Urothelium cell line (cell line): ENCODE data around the gene TRAPPC8.
"Not testable (repeated sequence)": the region's sequence is repeated elsewhere in the genome, so short reads cannot be mapped to it uniquely, and the experiment has no call there.

Source experiments
- DNase-seq: peaks from one replicate; pipeline ENCODE4 v3.0.0; 2011; ENCODE audit warnings: low spot score, mixed read lengths
- FAIRE-seq: peaks from 2 replicates; lab custom pipeline; 2011; peaks lifted over from hg19 to GRCh38; lab: Jason Lieb, UNC

TRAPPC8 gene

DNA sequence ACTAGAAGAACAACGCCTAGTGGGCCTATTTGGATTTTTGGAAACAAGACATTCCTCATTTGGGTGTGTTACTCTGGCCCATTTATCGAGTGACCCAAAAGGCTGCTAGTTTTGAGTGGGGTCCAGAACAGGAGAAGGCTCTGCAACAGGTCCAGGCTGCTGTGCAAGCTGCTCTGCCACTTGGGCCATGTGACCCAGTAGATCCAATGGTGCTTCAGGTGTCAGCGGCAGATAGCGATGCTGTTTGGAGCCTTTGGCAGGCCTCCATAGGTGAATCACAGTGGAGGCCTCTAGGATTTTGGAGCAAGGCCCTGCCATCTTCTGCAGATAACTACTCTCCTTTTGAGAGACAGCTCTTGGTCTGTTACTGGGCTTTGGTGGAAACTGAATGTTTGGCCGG is 143.7 kb downstream of the TRAPPC8 start:
- not testable (repeated sequence) for DNase-seq, FAIRE-seq

- no peak for DNase-seq
- no peak for FAIRE-seq
Observed at GRCh38 chr18:31798399-31798798, 144.5 kb downstream of the TRAPPC8 start.

GRCh38 chr18:31795747-31796146 is 147.2 kb downstream of the TRAPPC8 start:
- DNase-seq, result no peak
- no peak for FAIRE-seq

DNA sequence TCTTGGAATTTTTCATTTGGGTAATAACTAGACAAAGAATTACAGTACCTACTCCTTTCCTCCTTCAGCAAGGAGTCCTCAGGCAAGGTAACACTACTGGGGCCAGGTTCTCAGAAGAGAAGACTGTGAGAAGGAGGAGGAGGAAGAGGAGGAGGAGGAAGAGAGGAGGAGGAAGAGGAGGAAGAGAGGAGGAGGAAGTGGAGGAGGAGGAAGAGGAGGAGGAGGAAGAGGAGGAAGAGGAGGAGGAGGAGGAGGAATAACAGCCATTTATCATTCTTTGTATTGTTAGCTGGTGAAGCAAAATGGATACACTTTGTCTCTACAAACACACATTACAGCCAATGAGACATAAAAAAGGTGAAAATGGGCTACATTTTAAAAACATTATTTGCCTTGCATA is 149.4 kb downstream of the TRAPPC8 start:
- FAIRE-seq, result no peak

GRCh38 chr18:31792580-31792911 is 150.4 kb downstream of the TRAPPC8 start:
- no peak for DNase-seq
- no peak for FAIRE-seq

More for the DNA sequence above, 149.4 kb downstream of the TRAPPC8 start:
- DNase-seq, result no peak

DNA sequence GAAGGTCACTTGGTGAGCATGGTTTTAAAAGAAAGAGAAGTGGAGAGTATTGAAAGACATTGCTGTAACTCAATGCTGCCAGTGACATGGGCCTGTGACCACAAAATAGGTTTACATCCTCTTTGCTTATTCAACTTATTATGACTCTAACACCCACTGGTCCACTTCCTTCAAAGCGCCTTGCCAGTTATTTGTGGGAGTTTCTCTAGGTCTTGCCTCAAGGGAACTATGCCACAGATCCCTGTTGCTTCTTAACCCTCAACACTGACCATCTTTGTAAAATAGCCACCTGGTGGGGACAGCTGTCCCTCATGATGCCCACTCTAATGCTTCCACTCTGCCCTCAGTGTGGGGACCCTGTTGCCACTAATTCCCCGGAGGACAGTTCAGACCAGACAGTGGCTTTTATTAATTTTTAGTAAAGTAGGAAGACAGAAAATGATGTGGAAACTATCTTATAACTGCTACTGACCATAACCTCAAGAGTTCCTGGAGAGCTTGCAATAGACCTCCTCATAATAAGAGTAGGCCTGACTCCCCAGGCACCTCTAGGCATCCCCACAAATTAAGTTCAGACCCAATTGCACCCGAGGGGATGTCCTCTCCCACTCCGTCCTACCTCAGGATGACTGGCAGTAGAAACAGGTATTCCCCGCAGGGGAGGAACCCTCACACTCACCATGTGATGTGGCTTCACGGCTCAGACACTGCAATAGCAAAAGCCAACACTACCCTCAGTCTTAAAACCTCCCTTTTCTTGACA is 150.9 kb downstream of the TRAPPC8 start:
- FAIRE-seq (no peak), DNase-seq (no peak)

GRCh38 chr18:31789409-31789808 is 153.5 kb downstream of the TRAPPC8 start:
- FAIRE-seq (no peak), DNase-seq (no peak)

DNA sequence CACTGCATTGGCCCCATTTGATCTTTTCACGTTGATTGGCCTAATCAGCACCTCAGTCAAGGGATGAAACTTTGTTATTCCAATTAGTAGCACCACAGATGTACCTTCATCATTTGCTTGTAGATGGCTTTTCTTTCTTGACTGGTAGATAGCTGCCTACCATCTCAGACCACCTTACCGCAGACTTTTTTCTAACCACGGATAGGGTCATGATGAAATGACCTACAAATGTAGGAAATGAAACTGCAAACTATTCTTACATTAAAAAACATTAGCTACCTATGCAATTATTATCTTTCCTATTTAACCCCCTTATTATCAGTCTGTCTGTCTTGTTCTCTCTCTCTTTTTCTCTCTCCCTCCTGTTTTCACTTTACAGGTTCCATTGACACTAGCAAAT is 159.9 kb downstream of the TRAPPC8 start:
- DNase-seq (no peak), FAIRE-seq (no peak)
